ENCODE measurements around the gene DR1. TPM values are rescaled to one million over a fixed set of nuclear protein-coding genes. Genes with fewer than 3 reads are reported as not detected.

Gene DR1
- total and polyA plus RNA-seq, 2 of the 8 experiments (the other 6 are each of a cell fraction or from before 2014, with no cell fraction given), result 13.1 to 62.3 TPM

GRCh38 chr1:93323185-93323820, 22.4 kb upstream of the DR1 start (continued):
- TF ChIP-seq CBX5 (IDR thresholded peaks at IDR 0.05; ENCODE audit: low read depth, low read length) (no peak), RXRA (IDR thresholded peaks at IDR 0.05; ENCODE audit: insufficient read depth, low read depth, low read length) (no peak), YY1 (IDR thresholded peaks at IDR 0.05; ENCODE audit: low read depth, low read length) (no peak), MAFK (IDR thresholded peaks at IDR 0.05; ENCODE audit: low read depth, low read length) (no peak)
